Measurements from ENCODE around the gene DLGAP4.

GRCh38 chr20:36275441-36276189 is 30.5 kb upstream of the DLGAP4 start:
- no peak for TF ChIP-seq EZH2phosphoT487 (IDR thresholded peaks at IDR 0.05; ENCODE audit: insufficient read depth, low read depth)
- no peak for TF ChIP-seq EZH2 (IDR thresholded peaks at IDR 0.05; ENCODE audit: insufficient read depth, poor library complexity, severe bottlenecking)
